Measurements from ENCODE around the gene MRPL46. TPM values are rescaled to one million over a fixed set of nuclear protein-coding genes. Genes with fewer than 3 reads are reported as not detected.

The MRPL46 gene
- total and polyA plus RNA-seq, 2 of the 8 experiments (the other 6 are each of a cell fraction or from before 2014, with no cell fraction given) = 17.2 to 24.5 TPM

DNA sequence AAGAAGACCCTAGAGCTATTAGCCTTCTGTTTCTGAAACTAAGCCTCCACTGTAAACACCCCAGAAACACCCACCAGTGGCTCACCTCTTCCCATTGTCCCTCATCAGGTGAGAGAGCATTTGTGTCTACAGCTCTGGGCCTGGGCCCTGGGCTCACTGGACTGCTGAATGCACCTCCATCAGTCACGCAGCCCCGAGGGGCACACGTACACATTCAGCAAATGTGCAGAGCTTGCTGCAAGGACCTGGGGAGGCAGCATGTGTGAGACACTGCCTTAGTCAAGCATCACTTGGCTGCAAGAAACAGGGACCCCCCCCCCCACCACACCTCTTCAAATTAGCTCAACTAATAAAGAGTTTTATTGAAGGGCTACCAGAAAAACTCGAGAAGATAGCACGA lies 29.0 kb downstream of the MRPL46 start:
- H4K5ac ChIP-seq (ENCODE audit: insufficient read length, low read depth, low read length) = no peak overlapping the region
- H4K8ac ChIP-seq (ENCODE audit: extremely low read depth, insufficient read depth, low read length) = no peak overlapping the region
- no peak overlapping the region for H2AK5ac ChIP-seq (ENCODE audit: low read depth, low read length)
- no peak overlapping the region for H3K23ac ChIP-seq (ENCODE audit: insufficient read length)
- H2BK12ac ChIP-seq (ENCODE audit: low read depth, low read length) = no peak overlapping the region
- DNase-seq (ENCODE audit: low read depth in 1 of 2, low spot score in 2 of 2) = no peak
- H3K18ac ChIP-seq (ENCODE audit: extremely low read depth, low read length) = no peak overlapping the region
- H3K4me1 ChIP-seq (replicated peaks in 1 of 4; ENCODE audit: control insufficient read depth in 3 of 4, insufficient read depth in 4 of 4, low read length in 3 of 4) = peaks cover 0 to 6% (median 2%) of the 10 kb centered on the region in 4 experiments; a peak in 4 of 7 replicates
- H4K91ac ChIP-seq (replicated peaks; ENCODE audit: insufficient read length, low read length) = no peak overlapping the region
- no peak overlapping the region for H3K56ac ChIP-seq (replicated peaks; ENCODE audit: insufficient read length, low read depth, low read length)
- no peak overlapping the region for H2BK15ac ChIP-seq (ENCODE audit: low read length)
- no peak for TF ChIP-seq CEBPB (IDR thresholded peaks at IDR 0.05; ENCODE audit: low read depth, low read length)
- TF ChIP-seq NRF1 (IDR thresholded peaks at IDR 0.05; ENCODE audit: low read depth, low read length) = no peak
- no peak for TF ChIP-seq TCF12 (IDR thresholded peaks at IDR 0.05; ENCODE audit: low read depth, low read length)
- TF ChIP-seq POU5F1 (IDR thresholded peaks at IDR 0.05; ENCODE audit: low read depth, low read length) = no peak
- TF ChIP-seq CBX5 (IDR thresholded peaks at IDR 0.05; ENCODE audit: low read depth, low read length) = no peak
- TF ChIP-seq CHD1 (IDR thresholded peaks at IDR 0.05; ENCODE audit: low read depth, low read length) = no peak
- no peak for TF ChIP-seq TBP (IDR thresholded peaks at IDR 0.05; ENCODE audit: low read depth, low read length)
- TF ChIP-seq TAF7 (optimal IDR thresholded peaks at IDR 0.05; ENCODE audit: borderline replicate concordance, low read depth, low read length) = no peak
- no peak for TF ChIP-seq FOSL1 (IDR thresholded peaks at IDR 0.05; ENCODE audit: insufficient read depth, low read depth, low read length)
- TF ChIP-seq TEAD4 (IDR thresholded peaks at IDR 0.05; ENCODE audit: low read depth, low read length) = no peak
- TF ChIP-seq KDM4A (IDR thresholded peaks at IDR 0.05; ENCODE audit: low read depth, low read length, severe bottlenecking) = no peak
- no peak for TF ChIP-seq HDAC2 (IDR thresholded peaks at IDR 0.05; ENCODE audit: borderline replicate concordance in 1 of 2, low read depth in 2 of 2, low read length in 2 of 2)
- TF ChIP-seq EZH2 (IDR thresholded peaks at IDR 0.05; ENCODE audit: low read depth, low read length, severe bottlenecking) = no peak
- no peak for TF ChIP-seq SIN3A (conservative IDR thresholded peaks at IDR 0.05 in 1 of 2, IDR thresholded peaks at IDR 0.05 in 1 of 2; ENCODE audit: low read depth in 1 of 2, low read length in 2 of 2)
- FAIRE-seq = no peak
- H3K79me1 ChIP-seq (ENCODE audit: low read depth, low read length) = no peaks in the 10 kb centered on the region
- H2BK5ac ChIP-seq (ENCODE audit: low read depth, low read length) = no peak overlapping the region
- POLR2A ChIA-PET (ENCODE audit: partially characterized antibody) = no interaction called here
- H4K20me1 ChIP-seq (replicated peaks in 1 of 2; ENCODE audit: control insufficient read depth in 1 of 2, insufficient read depth in 2 of 2, low read length in 2 of 2) = no peaks in the 10 kb centered on the region
- no peaks in the 10 kb centered on the region for H3K27me3 ChIP-seq (replicated peaks in 1 of 4; ENCODE audit: control insufficient read depth in 3 of 4, extremely low read depth in 1 of 4, insufficient read depth in 3 of 4, low read length in 3 of 4)
- H3K23me2 ChIP-seq (ENCODE audit: low read depth, low read length) = no peaks in the 10 kb centered on the region
- CTCF ChIA-PET (ENCODE audit: partially characterized antibody) = interaction anchor here (0.7 to 6.0 kb wide), 7 partner anchors 11 to 192 kb away, joined by 3 to 41 read pairs (median 4); no protein-coding TSS in a partner anchor
- H2AFZ ChIP-seq (ENCODE audit: low read length) = no peak overlapping the region
- H3K9me3 ChIP-seq (ENCODE audit: insufficient read depth in 2 of 2, low read depth in 1 of 2, low read length in 1 of 2) = no peaks in the 10 kb centered on the region
- H3K4me3 ChIP-seq (ENCODE audit: extremely low read depth in 1 of 4, insufficient read depth in 2 of 4, low read depth in 3 of 4, low read length in 4 of 4) = no peak overlapping the region
- H3K36me3 ChIP-seq (ENCODE audit: control insufficient read depth in 2 of 4, insufficient read depth in 4 of 4, low read length in 3 of 4) = no peaks in the 10 kb centered on the region
- H3K9ac ChIP-seq (replicated peaks in 1 of 4; ENCODE audit: extremely low read depth in 1 of 4, low read depth in 3 of 4, low read length in 3 of 4) = no peak overlapping the region
- H3K14ac ChIP-seq (ENCODE audit: insufficient read length) = no peak overlapping the region
- no peak overlapping the region for H3K27ac ChIP-seq (ENCODE audit: low read depth, low read length)
- no peaks in the 10 kb centered on the region for H3K79me2 ChIP-seq (ENCODE audit: control insufficient read depth in 1 of 2, insufficient read depth in 2 of 2, low read length in 2 of 2)
- no peak overlapping the region for H3K4ac ChIP-seq (replicated peaks; ENCODE audit: insufficient read length, low read depth, low read length)
- H2BK120ac ChIP-seq (replicated peaks; ENCODE audit: low read depth, low read length) = no peak overlapping the region
- WGBS, 2 experiments (ENCODE audit: extremely low coverage in 1 of 2, insufficient coverage in 1 of 2, insufficient read length in 1 of 2, insufficient replicate concordance in 2 of 2, low coverage in 1 of 2, low lambda C conversion rate in 2 of 2, missing lambda C conversion rate in 1 of 2) = 94% methylated on average over 5 of the region's 5 CpGs; no CpG with 5 or more reads in 1 of the 2 experiments
- H2BK20ac ChIP-seq (ENCODE audit: low read length) = no peak overlapping the region
- no peak overlapping the region for H3K4me2 ChIP-seq (ENCODE audit: insufficient read depth in 1 of 2, low read depth in 2 of 2, low read length in 2 of 2)

All from H1 (cell line).